CD4-positive, alpha-beta T cell treated with Interferon alpha-2 for 1 hour (primary cell): ENCODE data around the gene FGG.

ENCODE experiments used
- DNase-seq, 2 donors: peaks; one replicate each; pipeline ENCODE4 v3.0.0-alpha.2; 2020 to 2022

The FGG gene

GRCh38 chr4:154585369-154586018, 27.0 kb downstream of the FGG start:
- no peak for DNase-seq

GRCh38 chr4:154584259-154584658, 28.2 kb downstream of the FGG start:
- DNase-seq: no peak

GRCh38 chr4:154583677-154584076, 28.8 kb downstream of the FGG start:
- DNase-seq: no peak

- no peak for DNase-seq
These were observed 29.2 kb downstream of the FGG start for GRCh38 chr4:154583230-154583629.

- no peak for DNase-seq
These were observed 29.7 kb downstream of the FGG start for GRCh38 chr4:154582723-154583122.

- DNase-seq: no peak
These were observed 32.5 kb downstream of the FGG start for GRCh38 chr4:154579927-154580326.

GRCh38 chr4:154578919-154579318, 33.5 kb downstream of the FGG start:
- no peak for DNase-seq

- no peak for DNase-seq
These were observed 35.1 kb downstream of the FGG start for GRCh38 chr4:154577324-154577723.

- no peak for DNase-seq
These were observed 38.1 kb downstream of the FGG start for GRCh38 chr4:154574311-154574710.

- DNase-seq: no peak
These were observed 39.1 kb downstream of the FGG start for GRCh38 chr4:154573190-154573870.

GRCh38 chr4:154569584-154569983, 42.9 kb downstream of the FGG start:
- no peak for DNase-seq

GRCh38 chr4:154569028-154569427, 43.4 kb downstream of the FGG start:
- no peak for DNase-seq

GRCh38 chr4:154566639-154567204, 45.7 kb downstream of the FGG start:
- no peak for DNase-seq

- DNase-seq: no peak
These were observed 46.8 kb downstream of the FGG start for GRCh38 chr4:154565704-154566103.

- DNase-seq: no peak
These were observed 48.1 kb downstream of the FGG start for GRCh38 chr4:154564311-154564710.

GRCh38 chr4:154562697-154563254, 49.7 kb downstream of the FGG start, which contains the start of gene FGB:
Gene FGB, plus strand, starts transcription at chr4:154563011. Its CDS starts 8 bp downstream, at chr4:154563019.
- DNase-seq: no peak

GRCh38 chr4:154560824-154561231, 51.6 kb downstream of the FGG start:
- no peak for DNase-seq

GRCh38 chr4:154560419-154560801, 52.0 kb downstream of the FGG start:
- no peak for DNase-seq

- DNase-seq: peak in 1 of 2 donors; percentile 28
These were observed 52.7 kb downstream of the FGG start for GRCh38 chr4:154559494-154560418.

- no peak for DNase-seq
These were observed 53.3 kb downstream of the FGG start for GRCh38 chr4:154559141-154559493.
